ENCODE data around the gene FNDC10. TPM values are rescaled to one million over a fixed set of nuclear protein-coding genes. Genes with fewer than 3 reads are reported as not detected.

FNDC10 gene
- total and polyA plus RNA-seq, 2 experiments from 2014 or later, result 2.1 to 8.8 TPM

DNA sequence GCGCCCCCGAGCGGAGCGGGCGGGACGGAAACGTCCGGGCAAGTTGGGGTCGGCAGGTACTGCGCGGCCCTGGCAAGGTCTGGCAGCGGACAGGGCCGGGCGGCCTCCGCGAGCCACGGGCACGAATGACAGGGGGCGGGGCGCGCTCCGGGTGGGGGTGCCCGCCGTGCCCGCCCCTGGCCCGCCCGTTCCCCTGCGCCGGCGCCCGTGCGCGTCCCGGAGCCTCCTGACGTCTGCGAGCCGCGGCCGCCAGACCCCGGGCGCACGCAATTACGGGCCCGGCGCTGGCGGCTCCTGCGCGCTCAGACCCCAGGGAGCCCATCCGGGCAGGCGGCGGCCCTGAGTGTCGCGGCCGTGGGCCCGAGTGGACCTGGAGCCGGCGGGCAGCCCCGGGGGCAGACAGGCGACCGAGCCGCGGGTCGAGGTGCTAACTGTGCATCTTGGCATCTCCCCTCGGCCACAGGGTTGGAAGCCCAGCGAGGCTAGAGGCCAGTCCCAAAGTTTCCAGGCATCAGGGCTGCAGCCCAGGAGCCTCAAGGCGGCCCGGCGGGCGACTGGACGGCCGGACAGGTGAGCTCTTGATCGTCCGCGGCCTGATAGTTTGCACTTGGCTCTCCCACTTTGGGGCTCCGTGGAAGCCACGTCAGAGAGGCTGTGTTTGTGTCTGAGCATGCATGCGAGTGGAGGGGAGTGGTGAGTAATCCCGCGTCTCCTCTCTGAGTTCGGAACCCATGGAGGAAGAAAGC, 16.3 kb upstream of the FNDC10 start:
- H3K9me3 ChIP-seq (ENCODE audit: low read depth), result no peaks in the 10 kb centered on the region
- H3K79me2 ChIP-seq, result peaks cover 61% of the 10 kb centered on the region
- DNase-seq (ENCODE audit: low spot score), result peak; percentile 77
- WGBS (ENCODE audit: low lambda C conversion rate, missing lambda C conversion rate), result 11% methylated on average over 34 of the region's 80 CpGs
- peaks cover 14% of the 10 kb centered on the region for H4K20me1 ChIP-seq (ENCODE audit: insufficient read depth, poor library complexity, severe bottlenecking)
- H2AFZ ChIP-seq, result no peak overlapping the region
- peak overlapping the region; percentile 97 for H3K4me3 ChIP-seq
- H3K4me1 ChIP-seq (ENCODE audit: insufficient read depth), result peaks cover 19% of the 10 kb centered on the region
- no peaks in the 10 kb centered on the region for H3K27me3 ChIP-seq
- no peaks in the 10 kb centered on the region for H3K36me3 ChIP-seq (replicated peaks; ENCODE audit: insufficient read depth, low read depth)
- no peak for TF ChIP-seq EZH2 (IDR thresholded peaks at IDR 0.05; ENCODE audit: borderline replicate concordance)
- TF ChIP-seq, protein P1, sequence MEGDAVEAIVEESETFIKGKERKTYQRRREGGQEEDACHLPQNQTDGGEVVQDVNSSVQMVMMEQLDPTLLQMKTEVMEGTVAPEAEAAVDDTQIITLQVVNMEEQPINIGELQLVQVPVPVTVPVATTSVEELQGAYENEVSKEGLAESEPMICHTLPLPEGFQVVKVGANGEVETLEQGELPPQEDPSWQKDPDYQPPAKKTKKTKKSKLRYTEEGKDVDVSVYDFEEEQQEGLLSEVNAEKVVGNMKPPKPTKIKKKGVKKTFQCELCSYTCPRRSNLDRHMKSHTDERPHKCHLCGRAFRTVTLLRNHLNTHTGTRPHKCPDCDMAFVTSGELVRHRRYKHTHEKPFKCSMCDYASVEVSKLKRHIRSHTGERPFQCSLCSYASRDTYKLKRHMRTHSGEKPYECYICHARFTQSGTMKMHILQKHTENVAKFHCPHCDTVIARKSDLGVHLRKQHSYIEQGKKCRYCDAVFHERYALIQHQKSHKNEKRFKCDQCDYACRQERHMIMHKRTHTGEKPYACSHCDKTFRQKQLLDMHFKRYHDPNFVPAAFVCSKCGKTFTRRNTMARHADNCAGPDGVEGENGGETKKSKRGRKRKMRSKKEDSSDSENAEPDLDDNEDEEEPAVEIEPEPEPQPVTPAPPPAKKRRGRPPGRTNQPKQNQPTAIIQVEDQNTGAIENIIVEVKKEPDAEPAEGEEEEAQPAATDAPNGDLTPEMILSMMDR (IDR thresholded peaks at IDR 0.05; ENCODE audit: poor library complexity), result no peak
- no peak for TF ChIP-seq EZH2phosphoT487 (IDR thresholded peaks at IDR 0.05; ENCODE audit: low read depth, severe bottlenecking, unreplicated experiment)
- peak overlapping the region; percentile 100 for H3K27ac ChIP-seq
- no peaks in the 10 kb centered on the region for H3K9me2 ChIP-seq (replicated peaks; ENCODE audit: insufficient read depth)
- H3K4me2 ChIP-seq, result peak overlapping the region; percentile 94

DNA sequence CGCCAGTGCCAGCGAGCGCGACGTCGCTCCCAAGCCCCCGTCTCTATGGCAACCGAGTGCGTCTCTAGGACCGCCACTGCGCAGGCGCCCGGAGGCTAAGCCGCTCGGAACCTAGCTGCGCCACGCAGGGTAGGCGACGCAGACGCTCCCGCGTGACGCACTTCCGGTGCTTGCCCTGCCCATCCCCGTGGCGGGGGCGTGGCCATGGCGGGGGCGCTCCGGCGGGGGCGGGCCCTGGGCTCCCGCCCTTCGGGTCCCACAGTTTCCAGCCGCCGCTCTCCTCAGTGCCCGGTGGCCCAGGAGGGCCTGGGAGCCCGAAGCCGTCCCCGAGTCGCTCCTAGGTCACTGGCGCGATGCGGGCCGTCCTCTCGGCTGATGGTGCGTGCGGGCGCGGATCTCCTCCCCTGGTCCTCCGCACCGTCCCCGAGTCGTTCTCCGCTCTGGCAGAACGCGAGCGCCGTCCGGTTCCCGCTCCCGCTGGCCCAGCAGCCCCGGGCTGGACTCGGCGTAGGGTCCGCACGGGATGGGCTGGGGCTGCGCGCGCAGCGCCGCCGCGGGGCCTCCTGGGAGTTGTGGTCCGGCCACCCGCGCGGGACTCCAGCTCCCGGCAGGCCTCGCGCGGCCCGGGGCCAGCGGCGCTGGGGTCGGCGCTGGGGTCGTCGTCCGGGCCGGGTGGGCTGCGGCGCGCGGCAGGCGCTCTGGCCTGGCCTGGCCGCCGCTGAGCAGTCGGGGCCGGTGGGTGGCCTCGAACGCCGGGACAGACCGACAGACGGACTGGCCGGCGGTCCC, 15.5 kb upstream of the FNDC10 start, which contains the start of gene MIB2:
MIB2 (plus strand) TSS at position 245 of the 789 bp plus-strand sequence. CDS start 7,953 bp downstream, outside the sequence.
- H3K4me1 ChIP-seq (ENCODE audit: insufficient read depth), result peaks cover 19% of the 10 kb centered on the region
- peak within 1 kb of the TSS; percentile 100 for H3K27ac ChIP-seq
- no peaks in the 10 kb centered on the region for H3K9me3 ChIP-seq (ENCODE audit: low read depth)
- H2AFZ ChIP-seq, result peak within 1 kb of the TSS; percentile 88
- peaks cover 14% of the 10 kb centered on the region for H4K20me1 ChIP-seq (ENCODE audit: insufficient read depth, poor library complexity, severe bottlenecking)
- H3K27me3 ChIP-seq, result no peaks in the 10 kb centered on the region
- WGBS (ENCODE audit: low lambda C conversion rate, missing lambda C conversion rate), result under 1% methylated on average over 92 of the region's 107 CpGs
- H3K9me2 ChIP-seq (replicated peaks; ENCODE audit: insufficient read depth), result no peaks in the 10 kb centered on the region
- TF ChIP-seq EZH2phosphoT487 (IDR thresholded peaks at IDR 0.05; ENCODE audit: low read depth, severe bottlenecking, unreplicated experiment) (no peak), EZH2 (IDR thresholded peaks at IDR 0.05; ENCODE audit: borderline replicate concordance) (no peak)
- TF ChIP-seq, protein P1 (IDR thresholded peaks at IDR 0.05; ENCODE audit: poor library complexity), result no peak
- no peaks in the 10 kb centered on the region for H3K36me3 ChIP-seq (replicated peaks; ENCODE audit: insufficient read depth, low read depth)
- H3K4me2 ChIP-seq, result peak within 1 kb of the TSS; percentile 94
- H3K4me3 ChIP-seq, result peak within 1 kb of the TSS; percentile 97
- peaks cover 61% of the 10 kb centered on the region for H3K79me2 ChIP-seq
- peak; percentile 99 for DNase-seq (ENCODE audit: low spot score)

GRCh38 chr1:1614954-1615255, 15.0 kb upstream of the FNDC10 start:
- H3K36me3 ChIP-seq (replicated peaks; ENCODE audit: insufficient read depth, low read depth), result no peaks in the 10 kb centered on the region
- DNase-seq (ENCODE audit: low spot score), result no peak
- H3K4me3 ChIP-seq, result peak overlapping the region; percentile 48
- H3K79me2 ChIP-seq, result peaks cover 59% of the 10 kb centered on the region
- no peaks in the 10 kb centered on the region for H3K9me2 ChIP-seq (replicated peaks; ENCODE audit: insufficient read depth)
- WGBS (ENCODE audit: low lambda C conversion rate, missing lambda C conversion rate), result under 1% methylated on average over 21 of the region's 23 CpGs
- H3K27ac ChIP-seq, result peak overlapping the region; percentile 100
- peaks cover 19% of the 10 kb centered on the region for H3K4me1 ChIP-seq (ENCODE audit: insufficient read depth)
- no peak overlapping the region for H2AFZ ChIP-seq
- no peaks in the 10 kb centered on the region for H3K9me3 ChIP-seq (ENCODE audit: low read depth)
- H3K4me2 ChIP-seq, result peak overlapping the region; percentile 94
- TF ChIP-seq EZH2 (IDR thresholded peaks at IDR 0.05; ENCODE audit: borderline replicate concordance), result no peak
- TF ChIP-seq EZH2phosphoT487 (IDR thresholded peaks at IDR 0.05; ENCODE audit: low read depth, severe bottlenecking, unreplicated experiment), result no peak
- TF ChIP-seq, protein P1 (IDR thresholded peaks at IDR 0.05; ENCODE audit: poor library complexity), result no peak
- no peaks in the 10 kb centered on the region for H3K27me3 ChIP-seq
- peaks cover 14% of the 10 kb centered on the region for H4K20me1 ChIP-seq (ENCODE audit: insufficient read depth, poor library complexity, severe bottlenecking)

All from hepatocyte (in vitro differentiated cells).